ENCODE measurements around the gene CD79A. TPM values are rescaled to one million over a fixed set of nuclear protein-coding genes. Genes with fewer than 3 reads are reported as not detected.

Gene CD79A
- polyA plus RNA-seq, 3 donors, result 1.9 to 2.7 (median 2.1) TPM

DNA sequence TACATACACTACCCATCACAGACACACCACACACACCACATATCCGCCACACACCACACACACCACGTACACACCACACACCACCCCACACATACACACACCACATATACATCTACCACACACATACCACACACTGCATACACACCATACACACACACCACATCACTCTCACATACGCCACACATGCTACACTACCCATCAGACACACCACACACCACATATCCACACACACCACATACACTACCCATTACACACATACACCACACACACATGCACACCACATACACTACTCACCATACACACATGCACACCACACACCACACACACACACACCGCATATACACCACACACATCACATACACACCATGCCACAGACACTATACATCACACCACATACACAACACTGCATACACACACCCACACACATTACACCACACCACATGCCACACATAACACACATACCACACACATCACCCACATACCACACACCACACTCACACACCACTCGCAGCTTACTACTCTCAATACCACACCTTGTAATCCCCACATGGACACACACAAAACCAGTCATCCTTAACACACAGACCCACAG, 41.7 kb downstream of the CD79A start:
- Histone ChIP-seq H3K9ac (ENCODE audit: insufficient read depth, low read length, poor library complexity, severe bottlenecking) (no peak overlapping the region), H4K20me1 (ENCODE audit: insufficient read depth, low read length) (peaks cover under 1% of the 10 kb centered on the region), H3K4me1 (ENCODE audit: control insufficient read depth in 1 of 2, insufficient read depth in 2 of 2, low read length in 2 of 2) (no peaks in the 10 kb centered on the region), H3K27me3 (ENCODE audit: control insufficient read depth in 2 of 2, insufficient read depth in 2 of 2, low read length in 2 of 2) (peaks cover 38 to 71% of the 10 kb centered on the region in 2 donors), H2AFZ (ENCODE audit: insufficient read depth, low read depth, low read length, poor library complexity, severe bottlenecking) (no peak overlapping the region), H3K4me3 (replicated peaks in 1 of 3; ENCODE audit: low read depth in 2 of 3, low read length in 3 of 3) (no peak overlapping the region), H3K9me3 (replicated peaks in 1 of 2; ENCODE audit: control insufficient read depth in 1 of 2, insufficient read depth in 1 of 2, low read length in 2 of 2) (peaks cover 0 to 11% of the 10 kb centered on the region in 2 donors), H3K36me3 (replicated peaks in 1 of 2; ENCODE audit: control insufficient read depth in 1 of 2, insufficient read depth in 2 of 2, low read length in 2 of 2) (no peaks in the 10 kb centered on the region), H3K79me2 (ENCODE audit: insufficient read depth, low read length) (no peaks in the 10 kb centered on the region), H3K27ac (ENCODE audit: low read depth in 1 of 2, low read length in 2 of 2) (no peak overlapping the region), H3K4me2 (replicated peaks; ENCODE audit: extremely low read depth, low read length, poor library complexity, severe bottlenecking) (no peak overlapping the region)
- TF ChIP-seq, protein P1, sequence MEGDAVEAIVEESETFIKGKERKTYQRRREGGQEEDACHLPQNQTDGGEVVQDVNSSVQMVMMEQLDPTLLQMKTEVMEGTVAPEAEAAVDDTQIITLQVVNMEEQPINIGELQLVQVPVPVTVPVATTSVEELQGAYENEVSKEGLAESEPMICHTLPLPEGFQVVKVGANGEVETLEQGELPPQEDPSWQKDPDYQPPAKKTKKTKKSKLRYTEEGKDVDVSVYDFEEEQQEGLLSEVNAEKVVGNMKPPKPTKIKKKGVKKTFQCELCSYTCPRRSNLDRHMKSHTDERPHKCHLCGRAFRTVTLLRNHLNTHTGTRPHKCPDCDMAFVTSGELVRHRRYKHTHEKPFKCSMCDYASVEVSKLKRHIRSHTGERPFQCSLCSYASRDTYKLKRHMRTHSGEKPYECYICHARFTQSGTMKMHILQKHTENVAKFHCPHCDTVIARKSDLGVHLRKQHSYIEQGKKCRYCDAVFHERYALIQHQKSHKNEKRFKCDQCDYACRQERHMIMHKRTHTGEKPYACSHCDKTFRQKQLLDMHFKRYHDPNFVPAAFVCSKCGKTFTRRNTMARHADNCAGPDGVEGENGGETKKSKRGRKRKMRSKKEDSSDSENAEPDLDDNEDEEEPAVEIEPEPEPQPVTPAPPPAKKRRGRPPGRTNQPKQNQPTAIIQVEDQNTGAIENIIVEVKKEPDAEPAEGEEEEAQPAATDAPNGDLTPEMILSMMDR (IDR thresholded peaks at IDR 0.05), result no peak
- peaks cover 0 to 34% (median 26%) of the 10 kb centered on the region in 3 donors for H3K27me3 Mint-ChIP-seq (ENCODE audit: low read depth in 3 of 3)
- WGBS (ENCODE audit: insufficient coverage), result 96% methylated on average over 5 of the region's 5 CpGs
- DNase-seq, result no peak
- no peak overlapping the region for H3K4me3 Mint-ChIP-seq
- peaks cover 0 to 14% of the 10 kb centered on the region in 2 donors for H3K36me3 Mint-ChIP-seq
- peaks cover 8% of the 10 kb centered on the region for H3K4me1 Mint-ChIP-seq
- peaks cover 0 to 10% (median 6%) of the 10 kb centered on the region in 7 donors for H3K9me3 Mint-ChIP-seq
- intact Hi-C loops (cut with micrococcal nuclease), result no loop called here
- no peak overlapping the region for H3K27ac Mint-ChIP-seq

DNA sequence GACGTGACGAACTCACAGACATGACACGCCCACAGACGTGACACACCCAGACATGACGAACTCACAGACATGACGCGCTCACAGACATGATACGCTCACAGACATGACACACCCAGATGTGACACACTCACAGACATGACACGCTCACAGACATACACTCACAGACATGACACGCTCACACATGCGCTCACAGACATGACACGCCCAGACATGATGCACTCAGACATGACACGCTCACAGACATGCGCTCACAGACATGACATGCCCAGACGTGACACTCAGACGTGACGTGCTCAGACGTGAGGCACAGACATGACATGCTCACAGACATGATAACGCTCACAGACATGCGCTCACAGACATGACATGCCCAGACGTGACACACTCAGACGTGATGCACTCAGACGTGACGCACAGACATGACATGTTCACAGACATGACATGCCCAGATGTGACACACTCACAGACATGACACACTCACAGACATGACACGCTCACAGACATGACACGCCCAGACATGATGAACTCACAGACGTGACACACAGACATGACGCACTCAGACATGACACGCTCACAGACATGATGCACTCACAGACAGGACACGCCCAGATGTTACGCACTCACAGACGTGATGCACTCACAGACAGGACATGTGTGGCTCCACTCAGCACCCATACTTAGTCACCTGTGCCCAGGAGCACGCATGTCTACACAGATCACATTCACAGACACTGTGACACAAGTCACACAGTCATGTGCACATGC, 43.1 kb downstream of the CD79A start:
- Histone ChIP-seq H3K9me3 (replicated peaks in 1 of 2; ENCODE audit: control insufficient read depth in 1 of 2, insufficient read depth in 1 of 2, low read length in 2 of 2) (peaks cover 0 to 11% of the 10 kb centered on the region in 2 donors), H3K4me1 (ENCODE audit: control insufficient read depth in 1 of 2, insufficient read depth in 2 of 2, low read length in 2 of 2) (no peaks in the 10 kb centered on the region), H2AFZ (ENCODE audit: insufficient read depth, low read depth, low read length, poor library complexity, severe bottlenecking) (no peak overlapping the region), H4K20me1 (ENCODE audit: insufficient read depth, low read length) (no peaks in the 10 kb centered on the region), H3K4me3 (replicated peaks in 1 of 3; ENCODE audit: low read depth in 2 of 3, low read length in 3 of 3) (no peak overlapping the region), H3K79me2 (ENCODE audit: insufficient read depth, low read length) (no peaks in the 10 kb centered on the region), H3K27me3 (ENCODE audit: control insufficient read depth in 2 of 2, insufficient read depth in 2 of 2, low read length in 2 of 2) (peaks cover 32 to 75% of the 10 kb centered on the region in 2 donors), H3K9ac (ENCODE audit: insufficient read depth, low read length, poor library complexity, severe bottlenecking) (no peak overlapping the region), H3K36me3 (replicated peaks in 1 of 2; ENCODE audit: control insufficient read depth in 1 of 2, insufficient read depth in 2 of 2, low read length in 2 of 2) (no peaks in the 10 kb centered on the region), H3K4me2 (replicated peaks; ENCODE audit: extremely low read depth, low read length, poor library complexity, severe bottlenecking) (no peak overlapping the region), H3K27ac (ENCODE audit: low read depth in 1 of 2, low read length in 2 of 2) (no peak overlapping the region)
- TF ChIP-seq, protein P1 (IDR thresholded peaks at IDR 0.05), result no peak
- peaks cover 0 to 9% (median 3%) of the 10 kb centered on the region in 7 donors for H3K9me3 Mint-ChIP-seq
- no peak overlapping the region for H3K4me3 Mint-ChIP-seq
- intact Hi-C loops (cut with micrococcal nuclease), result no loop called here
- H3K27me3 Mint-ChIP-seq (ENCODE audit: low read depth in 3 of 3), result peaks cover 0 to 28% (median 18%) of the 10 kb centered on the region in 3 donors
- no peak for DNase-seq
- peaks cover 0 to 11% of the 10 kb centered on the region in 2 donors for H3K36me3 Mint-ChIP-seq
- no peak overlapping the region for H3K27ac Mint-ChIP-seq
- WGBS (ENCODE audit: insufficient coverage), result 98% methylated on average over 33 of the region's 33 CpGs
- peaks cover 6% of the 10 kb centered on the region for H3K4me1 Mint-ChIP-seq

Measured in CD14-positive monocyte (primary cell).